Thoracic aorta (tissue), 2 donors: ENCODE measurements around the gene HSF2BP. TPM values are rescaled to one million over a fixed set of nuclear protein-coding genes. Genes with fewer than 3 reads are reported as not detected.

Experiments
- ATAC-seq: fragments of 150-250 bp; one replicate; pipeline ENCODE4 v1.8.0; 2017; ENCODE audit warnings: low read depth; ENCODE audit not compliant: insufficient number of reproducible peaks, low FRiP score
- DNase-seq: peaks from one replicate; pipeline ENCODE4 v3.0.0-alpha.2; 2020; ENCODE audit warnings: low spot score
- H3K27ac ChIP-seq, 2 donors: fragments of 200-600 bp; sonication (generic); 1 replicate in 1 of 2; 2 replicates in 1 of 2; pipeline ENCODE4 v1.5.1; 2016; ENCODE audit warnings: mild to moderate bottlenecking in 2 of 2, moderate library complexity in 2 of 2
- H3K27me3 ChIP-seq: fragments of 200-600 bp; sonication (generic); replicated peaks from 2 replicates; pipeline ENCODE4 v1.6.0; 2016; ENCODE audit warnings: mild to moderate bottlenecking; ENCODE audit not compliant: insufficient read depth
- H3K36me3 ChIP-seq: fragments of 200-600 bp; sonication (generic); one replicate; pipeline ENCODE4 v1.5.1; 2016
- H3K4me1 ChIP-seq, 2 donors: fragments of 200-600 bp; sonication (generic); 1 replicate in 1 of 2; 2 replicates in 1 of 2; pipeline versions ENCODE4 v1.5.1 to v1.6.0; 2016; ENCODE audit warnings: low read depth in 2 of 2, mild to moderate bottlenecking in 1 of 2; ENCODE audit not compliant: control insufficient read depth in 1 of 2
- H3K4me3 ChIP-seq: fragments of 200-600 bp; sonication (generic); 2 replicates; pipeline ENCODE4 v1.5.1; 2016; ENCODE audit warnings: mild to moderate bottlenecking
- H3K9me3 ChIP-seq: fragments of 200-600 bp; sonication (generic); 2 replicates; pipeline ENCODE4 v1.5.1; 2016
- total RNA-seq, 2 donors: library from RNA; depleted of rRNA; stranded (reverse); fragments of >200 nt; gene quantifications; one replicate each; pipeline versions ENCODE4 v1.1.0 to v1.2.3, GENCODE V29; 2016
- TF ChIP-seq, protein P1 (sequence below): fragments of 200-600 bp; sonication (generic); IDR thresholded peaks from one replicate; pipeline ENCODE4 v1.5.1; 2019; ENCODE audit warnings: antibody characterized with exemption

HSF2BP gene
- total RNA-seq, 2 donors from 2014 or later = 0.78 TPM; not detected in 1

DNA sequence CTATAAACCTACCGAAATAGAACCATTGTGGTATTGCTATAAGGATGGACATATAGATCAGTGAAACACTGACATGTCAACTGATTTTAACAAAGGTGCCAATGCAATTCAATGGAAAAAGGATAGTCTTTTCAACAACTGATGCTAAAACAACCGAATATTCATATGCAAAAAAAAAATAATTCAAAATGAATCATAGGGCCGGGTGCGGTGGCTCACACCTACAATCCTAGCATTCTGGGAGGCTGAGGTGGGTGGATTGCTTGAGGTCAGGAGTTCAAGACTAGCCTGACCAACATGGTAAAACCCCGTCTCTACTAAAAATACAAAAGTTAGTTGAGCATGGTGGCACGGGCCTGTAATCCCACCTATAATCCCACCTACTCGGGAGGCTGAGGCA is 23.9 kb downstream of the HSF2BP start:
- Histone ChIP-seq H3K9me3 (no peaks in the 10 kb centered on the region), H3K27me3 (no peaks in the 10 kb centered on the region), H3K4me3 (no peak overlapping the region), H3K36me3 (no peaks in the 10 kb centered on the region), H3K4me1 (no peaks in the 10 kb centered on the region), H3K27ac (no peak overlapping the region)
- TF ChIP-seq, protein P1, sequence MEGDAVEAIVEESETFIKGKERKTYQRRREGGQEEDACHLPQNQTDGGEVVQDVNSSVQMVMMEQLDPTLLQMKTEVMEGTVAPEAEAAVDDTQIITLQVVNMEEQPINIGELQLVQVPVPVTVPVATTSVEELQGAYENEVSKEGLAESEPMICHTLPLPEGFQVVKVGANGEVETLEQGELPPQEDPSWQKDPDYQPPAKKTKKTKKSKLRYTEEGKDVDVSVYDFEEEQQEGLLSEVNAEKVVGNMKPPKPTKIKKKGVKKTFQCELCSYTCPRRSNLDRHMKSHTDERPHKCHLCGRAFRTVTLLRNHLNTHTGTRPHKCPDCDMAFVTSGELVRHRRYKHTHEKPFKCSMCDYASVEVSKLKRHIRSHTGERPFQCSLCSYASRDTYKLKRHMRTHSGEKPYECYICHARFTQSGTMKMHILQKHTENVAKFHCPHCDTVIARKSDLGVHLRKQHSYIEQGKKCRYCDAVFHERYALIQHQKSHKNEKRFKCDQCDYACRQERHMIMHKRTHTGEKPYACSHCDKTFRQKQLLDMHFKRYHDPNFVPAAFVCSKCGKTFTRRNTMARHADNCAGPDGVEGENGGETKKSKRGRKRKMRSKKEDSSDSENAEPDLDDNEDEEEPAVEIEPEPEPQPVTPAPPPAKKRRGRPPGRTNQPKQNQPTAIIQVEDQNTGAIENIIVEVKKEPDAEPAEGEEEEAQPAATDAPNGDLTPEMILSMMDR = no peak
- no peak for DNase-seq
- no peak for ATAC-seq

DNA sequence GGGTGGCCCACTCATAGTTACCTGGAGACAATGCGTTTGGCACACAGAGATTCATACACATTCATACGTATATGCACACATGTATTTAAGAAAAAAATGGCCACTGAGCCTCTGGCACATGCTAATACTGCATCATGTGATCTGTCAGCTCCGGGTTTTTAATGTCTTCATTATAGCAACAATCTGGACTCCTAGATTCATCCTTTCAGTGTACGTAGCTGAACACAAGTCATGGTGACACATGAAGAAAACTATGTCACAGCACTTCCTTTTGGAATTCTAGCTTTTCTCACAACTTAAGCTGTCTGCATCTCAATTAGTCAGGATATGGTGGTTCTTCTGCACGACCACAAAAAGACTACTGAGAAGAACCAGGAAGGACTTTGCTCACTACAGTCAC is 24.7 kb downstream of the HSF2BP start:
- Histone ChIP-seq H3K4me3 (no peak overlapping the region), H3K9me3 (no peaks in the 10 kb centered on the region), H3K27ac (no peak overlapping the region), H3K27me3 (no peaks in the 10 kb centered on the region), H3K36me3 (no peaks in the 10 kb centered on the region), H3K4me1 (no peaks in the 10 kb centered on the region)
- DNase-seq (no peak), ATAC-seq (no peak)
- TF ChIP-seq, protein P1 = no peak

DNA sequence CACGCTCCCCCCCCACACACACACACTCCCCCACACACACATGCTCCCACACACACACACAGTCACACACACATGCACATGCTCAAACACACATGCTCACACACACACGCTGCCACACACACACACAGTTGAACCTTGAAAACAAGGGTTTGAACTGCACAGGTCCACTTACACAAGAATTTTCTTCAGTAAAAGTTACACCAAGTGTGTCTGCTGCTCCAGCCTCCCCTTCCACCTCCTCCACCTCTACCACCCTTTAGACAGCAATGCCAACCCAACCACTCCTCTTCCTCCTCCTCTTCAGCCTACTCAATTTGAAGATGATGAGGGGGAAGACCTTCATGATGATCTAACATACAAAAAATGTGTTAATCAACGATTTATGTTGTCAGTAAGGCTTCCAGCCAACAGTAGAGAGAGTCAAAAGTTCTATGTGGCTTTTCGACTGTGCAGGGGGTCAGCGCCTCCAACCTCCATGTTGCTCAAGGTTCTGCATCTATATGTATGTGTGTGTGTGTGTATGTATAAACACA is 26.8 kb downstream of the HSF2BP start:
- H3K4me3 ChIP-seq = no peak overlapping the region
- H3K9me3 ChIP-seq = no peaks in the 10 kb centered on the region
- no peaks in the 10 kb centered on the region for H3K4me1 ChIP-seq
- TF ChIP-seq, protein P1 = no peak
- ATAC-seq (no peak), DNase-seq (no peak)
- no peaks in the 10 kb centered on the region for H3K36me3 ChIP-seq
- H3K27me3 ChIP-seq = no peaks in the 10 kb centered on the region
- no peak overlapping the region for H3K27ac ChIP-seq

DNA sequence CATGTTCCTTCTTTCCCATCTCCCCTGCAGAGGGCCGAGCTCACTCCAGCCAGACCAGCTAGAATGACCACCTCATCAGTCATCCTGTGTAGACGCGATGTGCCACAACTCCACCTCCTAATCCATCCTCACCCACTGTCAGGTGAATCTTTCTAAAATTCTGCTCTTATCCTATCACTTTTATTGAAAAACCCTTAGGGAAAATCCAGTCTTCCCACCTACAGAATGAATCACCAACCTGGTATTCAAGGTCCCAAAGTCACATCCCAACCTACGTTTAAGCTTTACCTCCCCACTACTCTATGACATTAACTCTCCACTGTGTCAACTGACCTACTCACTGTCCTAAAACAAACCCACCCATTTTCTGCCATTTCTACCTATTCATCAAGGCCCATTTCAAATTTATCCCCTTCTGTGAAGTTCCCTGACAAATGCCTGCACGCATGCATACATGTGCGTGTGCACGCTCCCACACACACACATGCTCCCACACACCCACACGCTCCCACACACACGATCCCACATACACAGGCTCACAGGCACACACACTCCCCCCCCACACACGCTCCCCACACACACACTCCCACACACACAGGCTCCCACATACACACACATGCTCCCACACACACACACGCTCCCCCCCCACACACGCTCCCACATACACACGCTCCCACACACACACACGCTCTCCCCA is 27.7 kb downstream of the HSF2BP start:
- TF ChIP-seq, protein P1 = no peak
- H3K4me1 ChIP-seq = no peaks in the 10 kb centered on the region
- ATAC-seq = no peak

DNA sequence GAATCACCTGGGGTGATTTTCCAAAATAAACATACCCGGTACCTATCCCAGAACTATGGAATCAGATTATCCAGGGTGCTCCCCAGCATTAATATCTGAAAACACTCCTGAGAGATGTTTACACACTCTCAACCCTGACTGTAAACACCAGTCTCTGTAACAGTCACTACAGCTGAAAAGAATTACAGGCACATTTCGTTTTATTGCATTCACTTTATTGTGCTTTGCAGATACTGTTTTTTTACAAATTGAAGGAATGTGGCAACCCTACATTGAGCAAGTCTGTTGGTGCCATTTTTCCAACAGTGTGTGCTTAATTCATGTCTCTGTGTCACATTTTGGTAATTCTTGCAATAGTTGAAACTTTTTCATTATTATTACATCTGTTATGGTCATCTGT is 31.8 kb downstream of the HSF2BP start:
- H3K4me3 ChIP-seq = no peak overlapping the region
- no peaks in the 10 kb centered on the region for H3K36me3 ChIP-seq
- H3K4me1 ChIP-seq = no peaks in the 10 kb centered on the region
- no peak for DNase-seq
- no peaks in the 10 kb centered on the region for H3K9me3 ChIP-seq
- TF ChIP-seq, protein P1 = no peak
- H3K27me3 ChIP-seq = no peaks in the 10 kb centered on the region
- no peak overlapping the region for H3K27ac ChIP-seq
- no peak for ATAC-seq

More for the DNA sequence above, 27.7 kb downstream of the HSF2BP start:
- no peaks in the 10 kb centered on the region for H3K36me3 ChIP-seq
- H3K27ac ChIP-seq = no peak overlapping the region
- no peaks in the 10 kb centered on the region for H3K27me3 ChIP-seq
- no peak for DNase-seq
- no peaks in the 10 kb centered on the region for H3K9me3 ChIP-seq
- no peak overlapping the region for H3K4me3 ChIP-seq
